LNCAP (cell line): ENCODE results near the gene ADAMTS15.

ENCODE experiments used
- TF ChIP-seq, protein P1 (sequence below): fragments of 450-650 bp; IDR thresholded peaks from 2 replicates; pipeline ENCODE4 v1.5.1; 2017; ENCODE audit warnings: mild to moderate bottlenecking

ADAMTS15 gene

DNA sequence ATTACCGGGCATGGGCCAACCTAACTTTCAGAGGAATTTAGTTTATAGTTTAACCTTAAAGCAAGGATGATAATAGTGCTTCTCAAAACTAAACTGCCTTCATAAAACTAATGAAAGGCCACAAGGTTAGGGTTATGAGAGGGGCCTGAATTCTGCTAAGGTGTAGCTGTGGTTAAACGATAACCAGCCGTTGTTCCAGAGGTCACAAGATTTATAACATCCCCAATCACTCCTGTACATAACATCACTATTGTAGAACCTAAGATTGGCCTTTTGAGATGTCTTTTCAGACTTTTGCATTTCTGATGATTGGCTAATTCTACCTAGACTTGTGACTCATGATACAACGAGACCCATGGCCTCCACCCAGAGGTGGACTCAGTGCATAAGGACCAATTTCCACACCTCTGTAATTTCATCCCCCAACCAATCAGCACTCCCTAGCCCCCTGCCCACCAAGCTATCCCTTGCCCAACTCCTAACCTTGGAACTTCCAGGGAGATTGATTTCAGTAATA lies 69.8 kb downstream of the ADAMTS15 start:
- TF ChIP-seq, protein P1, sequence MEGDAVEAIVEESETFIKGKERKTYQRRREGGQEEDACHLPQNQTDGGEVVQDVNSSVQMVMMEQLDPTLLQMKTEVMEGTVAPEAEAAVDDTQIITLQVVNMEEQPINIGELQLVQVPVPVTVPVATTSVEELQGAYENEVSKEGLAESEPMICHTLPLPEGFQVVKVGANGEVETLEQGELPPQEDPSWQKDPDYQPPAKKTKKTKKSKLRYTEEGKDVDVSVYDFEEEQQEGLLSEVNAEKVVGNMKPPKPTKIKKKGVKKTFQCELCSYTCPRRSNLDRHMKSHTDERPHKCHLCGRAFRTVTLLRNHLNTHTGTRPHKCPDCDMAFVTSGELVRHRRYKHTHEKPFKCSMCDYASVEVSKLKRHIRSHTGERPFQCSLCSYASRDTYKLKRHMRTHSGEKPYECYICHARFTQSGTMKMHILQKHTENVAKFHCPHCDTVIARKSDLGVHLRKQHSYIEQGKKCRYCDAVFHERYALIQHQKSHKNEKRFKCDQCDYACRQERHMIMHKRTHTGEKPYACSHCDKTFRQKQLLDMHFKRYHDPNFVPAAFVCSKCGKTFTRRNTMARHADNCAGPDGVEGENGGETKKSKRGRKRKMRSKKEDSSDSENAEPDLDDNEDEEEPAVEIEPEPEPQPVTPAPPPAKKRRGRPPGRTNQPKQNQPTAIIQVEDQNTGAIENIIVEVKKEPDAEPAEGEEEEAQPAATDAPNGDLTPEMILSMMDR, result no peak

DNA sequence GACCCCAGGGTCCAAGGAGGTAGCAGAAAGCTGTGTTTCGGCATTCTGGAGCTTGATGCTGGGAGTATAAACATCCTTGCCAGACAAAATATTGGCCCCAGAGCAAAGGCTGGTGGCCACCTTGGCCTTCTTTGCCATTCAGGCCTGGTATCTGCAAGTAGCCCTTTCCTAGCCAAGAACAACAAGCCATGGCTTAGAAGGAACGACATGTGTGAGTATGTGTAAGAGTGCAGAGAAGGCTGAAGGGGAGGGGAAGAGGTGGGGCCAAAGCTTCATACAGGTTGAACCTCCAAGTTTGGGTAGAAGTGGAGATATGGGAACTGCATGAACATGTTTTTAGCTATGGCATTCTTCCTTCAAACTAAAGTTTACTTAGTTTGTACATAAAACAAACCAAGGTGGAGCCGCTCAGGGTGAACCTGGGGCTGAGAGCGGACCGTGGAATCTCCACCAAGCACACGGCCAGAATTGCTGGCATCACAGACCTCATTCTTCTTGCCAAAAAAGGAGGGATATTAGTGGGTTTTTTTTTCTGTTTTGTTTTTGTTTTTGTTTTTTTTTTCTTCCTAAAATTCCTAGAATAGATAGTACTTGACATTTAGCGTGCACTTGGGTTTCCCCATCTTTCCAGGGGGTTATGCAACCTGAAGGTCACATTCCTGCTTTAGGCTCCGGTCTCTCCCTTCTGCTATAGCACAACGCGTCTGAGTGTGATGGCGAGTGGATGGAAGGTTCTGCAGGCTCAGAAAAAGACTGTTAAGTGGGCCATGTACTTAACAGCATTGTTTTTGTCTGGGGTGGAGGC lies 70.9 kb downstream of the ADAMTS15 start:
- TF ChIP-seq, protein P1, result no peak

GRCh38 chr11:130520271-130520671 lies 71.8 kb downstream of the ADAMTS15 start:
- TF ChIP-seq, protein P1, result no peak

DNA sequence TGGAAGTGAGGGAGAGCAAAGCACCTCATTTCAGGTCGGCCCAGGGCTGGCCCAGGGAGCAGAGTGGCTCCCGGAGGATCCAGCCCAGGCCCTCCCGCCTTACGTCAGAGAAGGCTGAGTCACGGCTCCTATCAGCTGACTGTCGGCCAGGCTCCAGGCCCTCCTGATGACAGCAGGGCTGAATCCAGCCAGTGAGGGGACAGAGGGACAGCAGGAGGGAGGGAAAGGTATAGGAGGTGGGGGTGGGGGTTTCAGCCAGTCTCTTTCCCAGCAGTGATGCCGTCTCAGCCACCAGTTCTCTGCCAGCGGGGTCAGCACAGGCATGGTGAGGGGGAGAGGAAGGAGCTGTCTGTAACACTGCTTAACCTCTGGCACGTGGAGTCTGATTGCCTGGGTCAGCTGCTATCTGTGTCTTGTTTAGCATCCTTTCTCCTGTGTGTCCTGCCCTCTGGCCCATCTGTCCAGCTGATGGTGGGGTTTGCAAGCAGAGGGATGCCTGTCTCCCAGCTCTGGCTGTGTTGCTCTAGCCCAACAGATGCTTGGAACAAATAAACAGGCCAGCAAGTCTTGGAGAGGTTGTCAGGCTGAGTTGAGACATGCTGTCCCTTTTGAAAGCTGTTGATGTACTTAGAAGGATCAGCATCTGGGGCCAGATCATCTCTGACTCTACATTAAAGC lies 74.0 kb downstream of the ADAMTS15 start:
- TF ChIP-seq, protein P1, result no peak

GRCh38 chr11:130523166-130523565 lies 74.7 kb downstream of the ADAMTS15 start:
- TF ChIP-seq, protein P1, result no peak

DNA sequence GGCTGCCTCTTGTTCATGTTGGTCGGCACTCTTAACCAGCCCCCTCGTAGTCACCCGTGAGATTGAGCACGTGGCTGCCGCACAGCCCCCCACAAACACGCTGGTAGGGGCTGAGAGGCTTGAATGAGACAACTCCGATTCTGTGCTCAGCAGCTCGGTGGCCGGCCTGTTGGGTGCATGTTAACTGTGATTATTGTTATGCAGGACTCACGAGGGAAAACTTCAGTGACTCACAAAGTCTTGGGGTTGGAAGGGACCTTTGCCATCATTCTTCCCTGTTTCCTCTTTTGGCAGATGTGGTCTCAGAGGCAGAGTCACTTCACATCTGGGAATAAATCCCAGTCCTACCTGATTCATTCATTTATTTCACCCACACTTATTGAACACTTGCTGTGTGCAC lies 75.2 kb downstream of the ADAMTS15 start:
- TF ChIP-seq, protein P1, result no peak

- TF ChIP-seq, protein P1, result no peak
These were observed 75.8 kb downstream of the ADAMTS15 start for GRCh38 chr11:130524132-130524790.
